ENCODE data around the gene MMP7.

- TF ChIP-seq CTCF (IDR thresholded peaks at IDR 0.05) (no peak), POLR2A (IDR thresholded peaks at IDR 0.05) (no peak), POLR2AphosphoS5 (IDR thresholded peaks at IDR 0.05) (peak in 2 of 3 donors; percentile 30 to 65)
Observed at GRCh38 chr11:102552447-102553194, 22.1 kb upstream of the MMP7 start.
